SK-N-SH (cell line): Measurements from ENCODE around the gene WDR3. TPM values are rescaled to one million over a fixed set of nuclear protein-coding genes. Genes with fewer than 3 reads are reported as not detected.

ENCODE experiments used
- CTCF ChIA-PET: fragments of 300-600, 350-600 bp; formaldehyde crosslinking; extraction: SDS; loops from one replicate; lab custom pipeline; 2021; lab: Yijun Ruan, JAX
- POLR2A ChIA-PET: fragments of 350-600 bp; sonication (Branson Sonifier 250); formaldehyde crosslinking; extraction: SDS; loops from one replicate; lab custom pipeline; 2020; ENCODE audit warnings: antibody characterized with exemption, inconsistent platforms; lab: Yijun Ruan, JAX
- DNase-seq: peaks from one replicate; pipeline ENCODE4 v3.0.0; 2012
- H2AFZ ChIP-seq: fragments of 200-600 bp; sonication (generic); 2 replicates; pipeline ENCODE4 v1.8.1; 2016; ENCODE audit warnings: antibody characterized with exemption, mild to moderate bottlenecking, low read depth
- H3F3A ChIP-seq: fragments of 200-600 bp; sonication (generic); replicated peaks from 2 replicates; pipeline ENCODE3; 2016; ENCODE audit warnings: antibody characterized with exemption, mild to moderate bottlenecking; ENCODE audit not compliant: insufficient read depth
- H3K27ac ChIP-seq, 2 experiments: fragments of 200-500 bp in 1 of 2; fragments of 200-600 bp in 1 of 2; sonication (Bioruptor generic) in 1 of 2; sonication (generic), shearing (Covaris generic) in 1 of 2; 2 replicates each; pipeline versions ENCODE4 v1.5.1 to v1.6.1; 2014 to 2016; ENCODE audit warnings: low read depth in 2 of 2, inconsistent platforms in 1 of 2, low read length in 1 of 2, mild to moderate bottlenecking in 1 of 2, mixed read lengths in 1 of 2
- H3K27me3 ChIP-seq: fragments of 200-600 bp; sonication (generic), shearing (Covaris generic); 2 replicates; pipeline ENCODE4 v1.6.1; 2016; ENCODE audit warnings: mixed run types; ENCODE audit not compliant: insufficient read depth
- H3K36me3 ChIP-seq, 2 experiments: fragments of 200-500 bp in 1 of 2; fragments of 200-600 bp in 1 of 2; sonication (Bioruptor generic) in 1 of 2; sonication (generic) in 1 of 2; replicated peaks in 1 of 2; 2 replicates each; pipeline versions ENCODE3 to v1.5.1; 2014 to 2016; ENCODE audit warnings: low read length in 1 of 2, mild to moderate bottlenecking in 1 of 2; ENCODE audit not compliant: insufficient read depth in 2 of 2, control insufficient read depth in 1 of 2
- H3K4me1 ChIP-seq, 2 experiments: fragments of 200-500 bp in 1 of 2; fragments of 200-600 bp in 1 of 2; sonication (Bioruptor generic) in 1 of 2; sonication (generic), shearing (Covaris generic) in 1 of 2; 2 replicates each; pipeline versions ENCODE4 v1.5.1 to v1.6.1; 2014 to 2016; ENCODE audit warnings: low read depth in 1 of 2, low read length in 1 of 2, mixed run types in 1 of 2; ENCODE audit not compliant: insufficient read depth in 2 of 2, control insufficient read depth in 1 of 2
- H3K4me2 ChIP-seq: fragments of 200-600 bp; sonication (generic), shearing (Covaris generic); 2 replicates; pipeline ENCODE4 v1.6.1; 2017; ENCODE audit warnings: mixed run types
- H3K4me3 ChIP-seq, 2 experiments: fragments of 200-500 bp in 1 of 2; fragments of 200-600 bp in 1 of 2; sonication (Bioruptor generic) in 1 of 2; sonication (generic), shearing (Covaris generic) in 1 of 2; 2 replicates each; pipeline versions ENCODE4 v1.5.1 to v1.8.1; 2014 to 2016; ENCODE audit warnings: low read depth in 2 of 2, inconsistent platforms in 1 of 2, low read length in 1 of 2, mild to moderate bottlenecking in 1 of 2, mixed read lengths in 1 of 2, moderate library complexity in 1 of 2
- H3K79me2 ChIP-seq: fragments of 200-600 bp; sonication (generic); 2 replicates; pipeline ENCODE4 v1.8.1; 2017; ENCODE audit warnings: mild to moderate bottlenecking; ENCODE audit not compliant: insufficient read depth
- H3K9ac ChIP-seq: fragments of 200-600 bp; sonication (generic); 2 replicates; pipeline ENCODE4 v1.6.1; 2017; ENCODE audit warnings: mixed run types
- H3K9me2 ChIP-seq: fragments of 200-600 bp; sonication (generic); 2 replicates; pipeline ENCODE4 v1.6.1; 2017; ENCODE audit warnings: mixed run types
- H3K9me3 ChIP-seq: fragments of 200-600 bp; sonication (generic); 2 replicates; pipeline ENCODE4 v1.6.1; 2017; ENCODE audit warnings: mixed run types, mild to moderate bottlenecking, moderate library complexity
- H4K20me1 ChIP-seq: fragments of 200-600 bp; sonication (generic); 2 replicates; pipeline ENCODE4 v1.6.1; 2017; ENCODE audit warnings: mild to moderate bottlenecking, mixed run types; ENCODE audit not compliant: insufficient read depth
- CHD2 ChIP-seq: fragments of 150-350 bp; IDR thresholded peaks from 2 replicates; pipeline ENCODE4 v1.6.1; 2018; ENCODE audit warnings: low read length; ENCODE audit not compliant: partially characterized antibody
- EP300 ChIP-seq, 2 experiments: IDR thresholded peaks; 2 replicates each; pipeline versions ENCODE4 v1.4.0 to v1.6.1; 2012; ENCODE audit warnings: borderline replicate concordance in 1 of 2, low read depth in 1 of 2, low read length in 1 of 2
- FOXJ3 ChIP-seq: sonication (generic); formaldehyde crosslinking; IDR thresholded peaks from 2 replicates; pipeline ENCODE4 v1.5.1; 2020; ENCODE audit warnings: mild to moderate bottlenecking, missing genetic modification reagents
- GABPA ChIP-seq: IDR thresholded peaks from 2 replicates; pipeline ENCODE4 v1.4.0; 2012; ENCODE audit warnings: low read depth, mild to moderate bottlenecking
- GATA2 ChIP-seq: sonication (generic); formaldehyde crosslinking; IDR thresholded peaks from 2 replicates; pipeline ENCODE4 v1.5.0; 2020; ENCODE audit warnings: mild to moderate bottlenecking, missing genetic modification reagents
- IRF3 ChIP-seq: fragments of 150-350 bp; IDR thresholded peaks from 2 replicates; pipeline ENCODE4 v1.6.1; 2016; ENCODE audit warnings: mild to moderate bottlenecking, low read depth, low read length
- MAX ChIP-seq: IDR thresholded peaks from 2 replicates; pipeline ENCODE4 v1.4.0; 2012; ENCODE audit warnings: low read depth
- MEF2A ChIP-seq: IDR thresholded peaks from 2 replicates; pipeline ENCODE4 v1.4.0; 2012; ENCODE audit warnings: low read depth, borderline replicate concordance
- NFIC ChIP-seq: IDR thresholded peaks from 2 replicates; pipeline ENCODE4 v1.4.0; 2012; ENCODE audit warnings: borderline replicate concordance
- NRF1 ChIP-seq: IDR thresholded peaks from 2 replicates; pipeline ENCODE4 v1.6.1; 2012; ENCODE audit warnings: low read depth, mild to moderate bottlenecking, low read length
- RAD21 ChIP-seq: IDR thresholded peaks from 2 replicates; pipeline ENCODE4 v1.6.1; 2012; ENCODE audit warnings: mild to moderate bottlenecking, low read length
- RFX5 ChIP-seq: IDR thresholded peaks from 2 replicates; pipeline ENCODE4 v1.6.1; 2012; ENCODE audit warnings: mild to moderate bottlenecking, improper control_type of control experiment, low read length
- RXRA ChIP-seq: IDR thresholded peaks from 2 replicates; pipeline ENCODE4 v1.4.0; 2012; ENCODE audit warnings: low read depth, mild to moderate bottlenecking, borderline replicate concordance
- SMC3 ChIP-seq: IDR thresholded peaks from 2 replicates; pipeline ENCODE4 v1.6.1; 2012; ENCODE audit warnings: low read depth, low read length, improper control_type of control experiment
- TAF1 ChIP-seq: IDR thresholded peaks from 2 replicates; pipeline ENCODE4 v1.6.1; 2012; ENCODE audit warnings: low read depth, mild to moderate bottlenecking, low read length, moderate library complexity, borderline replicate concordance
- USF2 ChIP-seq: fragments of 150-350 bp; IDR thresholded peaks from 2 replicates; pipeline ENCODE4 v1.6.1; 2017; ENCODE audit warnings: antibody characterized with exemption, low read length, low read depth, borderline replicate concordance
- YY1 ChIP-seq: IDR thresholded peaks from 2 replicates; pipeline ENCODE4 v1.4.0; 2012; ENCODE audit warnings: low read depth, mild to moderate bottlenecking
- ZBTB33 ChIP-seq: IDR thresholded peaks from 2 replicates; pipeline ENCODE4 v1.4.0; 2012; ENCODE audit warnings: low read depth, borderline replicate concordance
- WGBS: methylation state at CpG from one replicate; pipeline ENCODE4 v1.1.6; 2017; ENCODE audit warnings: low lambda C conversion rate; 5-methylcytosine and 5-hydroxymethylcytosine counted together
- polyA plus RNA-seq, 3 experiments: library from polyadenylated mRNA; depleted of rRNA; stranded (reverse); fragments of >200 nt; gene quantifications; 2 replicates each; pipeline ENCODE4 v1.2.3, GENCODE V29; 2012

WDR3 gene
- polyA plus RNA-seq, 1 of the 3 experiments (the other 2 are of a cell fraction), result 26.9 TPM

GRCh38 chr1:117952386-117952785 is 22.8 kb downstream of the WDR3 start:
- Histone ChIP-seq H3K4me1 (no peaks in the 10 kb centered on the region), H3K27me3 (no peaks in the 10 kb centered on the region), H3K27ac (no peak overlapping the region), H4K20me1 (no peaks in the 10 kb centered on the region), H3K4me2 (no peak overlapping the region), H3K9me3 (no peaks in the 10 kb centered on the region), H3K4me3 (no peak overlapping the region), H2AFZ (no peak overlapping the region), H3K9ac (no peak overlapping the region), H3K9me2 (no peaks in the 10 kb centered on the region), H3F3A (peaks cover 8% of the 10 kb centered on the region), H3K36me3 (peaks cover 94 to 99% of the 10 kb centered on the region in 2 experiments), H3K79me2 (no peaks in the 10 kb centered on the region)
- CTCF ChIA-PET, result no interaction called here
- DNase-seq, result no peak
- TF ChIP-seq IRF3, result no peak
- no peak for TF ChIP-seq CHD2
- TF ChIP-seq SMC3, result no peak
- no peak for TF ChIP-seq NFIC
- TF ChIP-seq MAX, result no peak
- no peak for TF ChIP-seq NRF1
- TF ChIP-seq GABPA, result no peak
- TF ChIP-seq GATA2 (CRISPR knock-in tag), result no peak
- no peak for TF ChIP-seq RFX5
- no peak for TF ChIP-seq MEF2A
- no peak for TF ChIP-seq USF2
- TF ChIP-seq FOXJ3 (CRISPR knock-in tag), result no peak
- TF ChIP-seq RAD21, result no peak
- no peak for TF ChIP-seq EP300 (IDR thresholded peaks at IDR 0.05; ENCODE audit: borderline replicate concordance in 1 of 2, low read depth in 1 of 2, low read length in 1 of 2)
- no peak for TF ChIP-seq TAF1
- no peak for TF ChIP-seq ZBTB33
- no peak for TF ChIP-seq RXRA
- TF ChIP-seq YY1, result no peak
- WGBS, result 100% methylated on average over 1 of the region's 1 CpG
- POLR2A ChIA-PET, result no interaction called here
